Measurements from ENCODE around the gene HOXD10.

HOXD10 gene

GRCh38 chr2:176096986-176097819 lies 19.4 kb upstream of the HOXD10 start:
- Histone ChIP-seq H3K4me3 (ENCODE audit: insufficient read depth, low read depth, low read length) (no peak overlapping the region), H3K9me3 (ENCODE audit: control insufficient read depth, low read length) (no peaks in the 10 kb centered on the region), H3K27me3 (ENCODE audit: control insufficient read depth, insufficient read depth, low read length, poor library complexity, severe bottlenecking) (peaks cover 100% of the 10 kb centered on the region), H3K27ac (ENCODE audit: insufficient read depth, low read depth, low read length, poor library complexity, severe bottlenecking) (no peak overlapping the region), H3K36me3 (ENCODE audit: control insufficient read depth, insufficient read depth, low read length) (no peaks in the 10 kb centered on the region), H3K4me1 (ENCODE audit: control insufficient read depth, insufficient read depth, low read length) (no peaks in the 10 kb centered on the region)
- 0 to 1% methylated on average over 42 to 45 of the region's 45 CpGs for WGBS, 2 experiments

GRCh38 chr2:176097820-176098365 lies 18.7 kb upstream of the HOXD10 start:
- Histone ChIP-seq H3K4me1 (ENCODE audit: control insufficient read depth, insufficient read depth, low read length) (no peaks in the 10 kb centered on the region), H3K9me3 (ENCODE audit: control insufficient read depth, low read length) (no peaks in the 10 kb centered on the region), H3K27ac (ENCODE audit: insufficient read depth, low read depth, low read length, poor library complexity, severe bottlenecking) (no peak overlapping the region), H3K36me3 (ENCODE audit: control insufficient read depth, insufficient read depth, low read length) (no peaks in the 10 kb centered on the region), H3K4me3 (ENCODE audit: insufficient read depth, low read depth, low read length) (no peak overlapping the region), H3K27me3 (ENCODE audit: control insufficient read depth, insufficient read depth, low read length, poor library complexity, severe bottlenecking) (peaks cover 100% of the 10 kb centered on the region)
- 1 to 2% methylated on average over 18 of the region's 18 CpGs for WGBS, 2 experiments

- Histone ChIP-seq H3K4me3 (ENCODE audit: insufficient read depth, low read depth, low read length) (no peak overlapping the region), H3K27ac (ENCODE audit: insufficient read depth, low read depth, low read length, poor library complexity, severe bottlenecking) (no peak overlapping the region), H3K27me3 (ENCODE audit: control insufficient read depth, insufficient read depth, low read length, poor library complexity, severe bottlenecking) (peaks cover 100% of the 10 kb centered on the region), H3K36me3 (ENCODE audit: control insufficient read depth, insufficient read depth, low read length) (no peaks in the 10 kb centered on the region), H3K4me1 (ENCODE audit: control insufficient read depth, insufficient read depth, low read length) (no peaks in the 10 kb centered on the region), H3K9me3 (ENCODE audit: control insufficient read depth, low read length) (no peaks in the 10 kb centered on the region)
- 2% methylated on average over 35 of the region's 35 CpGs for WGBS, 2 experiments
These were observed 18.0 kb upstream of the HOXD10 start for GRCh38 chr2:176098366-176099158.

- H3K27ac ChIP-seq (ENCODE audit: insufficient read depth, low read depth, low read length, poor library complexity, severe bottlenecking): no peak overlapping the region
- WGBS, 2 experiments: 3 to 5% methylated on average over 30 of the region's 30 CpGs
- H3K36me3 ChIP-seq (ENCODE audit: control insufficient read depth, insufficient read depth, low read length): no peaks in the 10 kb centered on the region
- H3K4me3 ChIP-seq (ENCODE audit: insufficient read depth, low read depth, low read length): no peak overlapping the region
- no peaks in the 10 kb centered on the region for H3K4me1 ChIP-seq (ENCODE audit: control insufficient read depth, insufficient read depth, low read length)
- no peaks in the 10 kb centered on the region for H3K9me3 ChIP-seq (ENCODE audit: control insufficient read depth, low read length)
- peaks cover 100% of the 10 kb centered on the region for H3K27me3 ChIP-seq (ENCODE audit: control insufficient read depth, insufficient read depth, low read length, poor library complexity, severe bottlenecking)
These were observed 17.3 kb upstream of the HOXD10 start for GRCh38 chr2:176099159-176099727.

- H3K27me3 ChIP-seq (ENCODE audit: control insufficient read depth, insufficient read depth, low read length, poor library complexity, severe bottlenecking): peaks cover 100% of the 10 kb centered on the region
- no peak within 1 kb of the TSS for H3K4me3 ChIP-seq (ENCODE audit: insufficient read depth, low read depth, low read length)
- no peak within 1 kb of the TSS for H3K27ac ChIP-seq (ENCODE audit: insufficient read depth, low read depth, low read length, poor library complexity, severe bottlenecking)
- H3K4me1 ChIP-seq (ENCODE audit: control insufficient read depth, insufficient read depth, low read length): no peaks in the 10 kb centered on the region
- H3K36me3 ChIP-seq (ENCODE audit: control insufficient read depth, insufficient read depth, low read length): no peaks in the 10 kb centered on the region
- 2 to 3% methylated on average over 70 of the region's 70 CpGs for WGBS, 2 experiments
- H3K9me3 ChIP-seq (ENCODE audit: control insufficient read depth, low read length): no peaks in the 10 kb centered on the region
These were observed 16.6 kb upstream of the HOXD10 start, which contains the start of gene HOXD12 for GRCh38 chr2:176099728-176100546. TSS of gene HOXD12 (plus strand) at chr2:176099795. CDS start at chr2:176099802, 7 bp downstream.

- Histone ChIP-seq H3K27ac (ENCODE audit: insufficient read depth, low read depth, low read length, poor library complexity, severe bottlenecking) (no peak overlapping the region), H3K27me3 (ENCODE audit: control insufficient read depth, insufficient read depth, low read length, poor library complexity, severe bottlenecking) (peaks cover 100% of the 10 kb centered on the region), H3K4me3 (ENCODE audit: insufficient read depth, low read depth, low read length) (no peak overlapping the region), H3K9me3 (ENCODE audit: control insufficient read depth, low read length) (no peaks in the 10 kb centered on the region), H3K36me3 (ENCODE audit: control insufficient read depth, insufficient read depth, low read length) (no peaks in the 10 kb centered on the region), H3K4me1 (ENCODE audit: control insufficient read depth, insufficient read depth, low read length) (no peaks in the 10 kb centered on the region)
- WGBS, 2 experiments: 6 to 7% methylated on average over 28 of the region's 28 CpGs
These were observed 15.9 kb upstream of the HOXD10 start for GRCh38 chr2:176100547-176101140.

- Histone ChIP-seq H3K36me3 (ENCODE audit: control insufficient read depth, insufficient read depth, low read length) (no peaks in the 10 kb centered on the region), H3K27me3 (ENCODE audit: control insufficient read depth, insufficient read depth, low read length, poor library complexity, severe bottlenecking) (peaks cover 100% of the 10 kb centered on the region), H3K9me3 (ENCODE audit: control insufficient read depth, low read length) (no peaks in the 10 kb centered on the region), H3K27ac (ENCODE audit: insufficient read depth, low read depth, low read length, poor library complexity, severe bottlenecking) (no peak overlapping the region), H3K4me1 (ENCODE audit: control insufficient read depth, insufficient read depth, low read length) (no peaks in the 10 kb centered on the region), H3K4me3 (ENCODE audit: insufficient read depth, low read depth, low read length) (no peak overlapping the region)
- WGBS, 2 experiments: 13 to 14% methylated on average over 2 of the region's 2 CpGs
These were observed 15.3 kb upstream of the HOXD10 start for GRCh38 chr2:176101216-176101830.

- H3K4me3 ChIP-seq (ENCODE audit: insufficient read depth, low read depth, low read length): no peak overlapping the region
- 23 to 28% methylated on average over 5 of the region's 5 CpGs for WGBS, 2 experiments
- no peaks in the 10 kb centered on the region for H3K36me3 ChIP-seq (ENCODE audit: control insufficient read depth, insufficient read depth, low read length)
- peaks cover 100% of the 10 kb centered on the region for H3K27me3 ChIP-seq (ENCODE audit: control insufficient read depth, insufficient read depth, low read length, poor library complexity, severe bottlenecking)
- no peaks in the 10 kb centered on the region for H3K4me1 ChIP-seq (ENCODE audit: control insufficient read depth, insufficient read depth, low read length)
- H3K9me3 ChIP-seq (ENCODE audit: control insufficient read depth, low read length): no peaks in the 10 kb centered on the region
- H3K27ac ChIP-seq (ENCODE audit: insufficient read depth, low read depth, low read length, poor library complexity, severe bottlenecking): no peak overlapping the region
These were observed 14.7 kb upstream of the HOXD10 start for GRCh38 chr2:176101842-176102241.

- Histone ChIP-seq H3K9me3 (ENCODE audit: control insufficient read depth, low read length) (no peaks in the 10 kb centered on the region), H3K27ac (ENCODE audit: insufficient read depth, low read depth, low read length, poor library complexity, severe bottlenecking) (no peak overlapping the region), H3K4me1 (ENCODE audit: control insufficient read depth, insufficient read depth, low read length) (no peaks in the 10 kb centered on the region), H3K36me3 (ENCODE audit: control insufficient read depth, insufficient read depth, low read length) (no peaks in the 10 kb centered on the region), H3K4me3 (ENCODE audit: insufficient read depth, low read depth, low read length) (no peak overlapping the region), H3K27me3 (ENCODE audit: control insufficient read depth, insufficient read depth, low read length, poor library complexity, severe bottlenecking) (peaks cover 100% of the 10 kb centered on the region)
- 18 to 20% methylated on average over 7 of the region's 7 CpGs for WGBS, 2 experiments
These were observed 14.2 kb upstream of the HOXD10 start for GRCh38 chr2:176102309-176102866.

Measured in ectodermal cell (in vitro differentiated cells).